KG1 (cell line): ENCODE data around the gene NTNG1.
"Not testable (repeated sequence)": the region's sequence is repeated elsewhere in the genome, so short reads cannot be mapped to it uniquely, and the experiment has no call there.

Experiments used
- DNase-seq: peaks from one replicate; lab custom pipeline; 2025; lab: John Stamatoyannopoulos, UW

NTNG1 gene

GRCh38 chr1:107142666-107143065, 1.8 kb downstream of the NTNG1 start:
- DNase-seq: no peak

DNA sequence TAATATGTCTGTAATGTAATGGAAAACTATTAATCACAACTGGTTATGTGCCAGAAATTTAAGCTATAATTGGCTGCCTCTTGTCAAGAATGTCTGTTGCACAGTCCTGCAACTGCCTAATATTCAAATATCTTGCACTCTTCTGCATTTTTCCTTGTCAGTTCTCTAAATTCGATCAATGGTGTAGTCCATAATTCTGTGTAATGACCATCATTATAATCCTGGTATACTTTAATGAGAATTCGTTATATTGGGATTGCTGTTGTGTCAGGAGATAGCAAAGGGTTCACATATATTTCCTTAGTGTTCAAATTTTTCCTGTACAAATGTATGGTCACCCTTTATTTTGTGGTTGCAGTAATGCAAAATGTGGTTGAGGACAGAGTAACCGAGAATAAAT, 4.8 kb downstream of the NTNG1 start:
- DNase-seq: no peak

- no peak for DNase-seq
Measured at GRCh38 chr1:107147843-107148242, 7.0 kb downstream of the NTNG1 start.

- DNase-seq: no peak
Measured at GRCh38 chr1:107149946-107150345, 9.1 kb downstream of the NTNG1 start.

GRCh38 chr1:107151295-107151694, 10.5 kb downstream of the NTNG1 start:
- DNase-seq: no peak

- no peak for DNase-seq
Measured at GRCh38 chr1:107152395-107152794, 11.6 kb downstream of the NTNG1 start.

GRCh38 chr1:107153014-107153413, 12.2 kb downstream of the NTNG1 start:
- DNase-seq: no peak

GRCh38 chr1:107158496-107158895, 17.7 kb downstream of the NTNG1 start:
- no peak for DNase-seq

DNA sequence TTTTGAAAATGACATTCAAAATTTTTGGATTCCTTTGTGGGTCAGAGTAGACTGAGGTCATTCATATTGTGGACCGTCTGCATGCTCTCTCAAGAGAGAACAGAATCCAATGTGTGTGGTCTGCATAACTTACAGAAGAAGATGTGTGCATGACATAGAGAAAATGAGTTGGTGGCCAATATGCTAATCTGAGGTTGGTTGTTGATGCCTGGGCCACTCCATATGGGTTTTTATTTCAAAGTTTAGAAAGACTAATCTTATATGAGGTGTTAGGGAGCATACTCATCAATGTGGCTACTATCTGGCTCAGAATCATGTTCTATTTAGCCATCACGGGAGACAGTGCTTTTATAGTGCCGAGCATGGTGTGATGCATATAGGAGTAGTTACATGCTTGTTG, 18.2 kb downstream of the NTNG1 start:
- DNase-seq: no peak

GRCh38 chr1:107162745-107163144, 21.9 kb downstream of the NTNG1 start:
- no peak for DNase-seq

DNA sequence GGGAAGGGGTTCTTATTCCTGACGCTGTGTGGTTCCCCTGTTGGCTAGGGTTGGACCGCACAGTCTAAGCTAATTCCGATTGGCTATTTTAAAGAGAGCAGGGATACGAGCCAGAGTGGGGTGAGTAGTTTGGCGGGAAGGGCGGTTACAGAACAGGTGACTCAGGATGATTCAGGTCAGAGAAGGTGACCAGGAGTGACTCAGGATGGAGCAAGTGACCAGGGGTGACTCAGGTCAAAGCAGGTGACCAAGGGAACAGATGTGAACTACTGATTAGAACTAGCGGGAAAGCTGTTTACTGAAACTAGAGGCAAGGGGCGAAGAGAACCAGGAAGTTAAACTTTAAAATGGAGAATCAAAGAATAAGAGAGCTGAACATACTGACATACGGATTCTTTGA, 24.1 kb downstream of the NTNG1 start:
- DNase-seq: not testable (repeated sequence)

- no peak for DNase-seq
Measured at GRCh38 chr1:107169615-107170014, 28.8 kb downstream of the NTNG1 start.

DNA sequence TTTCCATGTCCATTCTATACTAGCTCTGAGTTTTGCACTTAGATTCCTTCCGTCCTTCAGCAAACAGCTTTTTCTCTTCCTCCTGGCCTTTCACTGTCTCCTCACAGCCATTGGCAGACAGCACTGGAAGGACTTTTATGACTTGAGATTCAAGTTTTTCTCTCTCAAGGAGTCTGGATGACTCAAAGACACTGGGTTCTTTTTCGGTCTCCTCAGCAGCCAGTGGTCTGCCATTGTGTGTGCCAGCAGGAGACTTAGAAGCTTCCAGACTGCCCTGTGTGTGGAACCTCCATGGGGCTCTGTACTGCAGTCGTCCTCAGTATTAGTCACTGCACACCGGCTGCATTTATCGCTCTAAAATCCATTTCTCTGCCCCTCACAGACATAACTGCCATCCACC, 30.5 kb downstream of the NTNG1 start:
- DNase-seq: no peak

DNA sequence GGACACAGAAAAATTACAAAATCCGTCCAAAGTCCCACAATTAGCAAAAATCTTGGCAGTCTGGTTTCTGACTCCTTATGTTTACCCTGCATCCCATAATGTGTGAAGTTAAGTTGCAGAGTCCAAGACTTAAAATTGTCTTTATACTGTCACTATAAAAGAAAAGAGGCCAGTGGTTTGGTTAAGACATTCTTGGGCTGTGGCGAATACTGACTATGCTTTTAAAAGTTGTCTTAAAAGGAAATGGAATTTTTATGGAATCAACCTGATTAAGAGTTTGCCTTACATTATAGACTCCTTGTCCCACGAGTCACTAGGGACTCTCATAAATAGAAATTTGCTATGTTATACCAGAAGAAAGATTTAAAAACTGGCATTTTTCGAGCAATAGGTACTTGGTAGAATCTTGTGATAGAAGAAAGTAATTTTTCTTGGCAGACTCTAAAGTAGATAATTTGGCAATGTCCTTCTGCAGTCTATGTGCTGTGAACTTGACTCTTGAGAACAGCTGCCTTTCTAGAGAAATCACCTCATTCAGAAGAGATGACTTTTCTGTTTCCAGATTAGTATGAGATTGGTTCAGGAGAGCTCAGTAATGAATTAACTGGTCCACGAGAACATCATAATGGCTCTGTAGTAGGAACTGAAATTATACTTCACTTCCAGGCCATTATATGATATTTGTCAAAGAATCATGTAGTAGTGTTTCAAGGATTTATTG, 31.8 kb downstream of the NTNG1 start:
- no peak for DNase-seq

DNA sequence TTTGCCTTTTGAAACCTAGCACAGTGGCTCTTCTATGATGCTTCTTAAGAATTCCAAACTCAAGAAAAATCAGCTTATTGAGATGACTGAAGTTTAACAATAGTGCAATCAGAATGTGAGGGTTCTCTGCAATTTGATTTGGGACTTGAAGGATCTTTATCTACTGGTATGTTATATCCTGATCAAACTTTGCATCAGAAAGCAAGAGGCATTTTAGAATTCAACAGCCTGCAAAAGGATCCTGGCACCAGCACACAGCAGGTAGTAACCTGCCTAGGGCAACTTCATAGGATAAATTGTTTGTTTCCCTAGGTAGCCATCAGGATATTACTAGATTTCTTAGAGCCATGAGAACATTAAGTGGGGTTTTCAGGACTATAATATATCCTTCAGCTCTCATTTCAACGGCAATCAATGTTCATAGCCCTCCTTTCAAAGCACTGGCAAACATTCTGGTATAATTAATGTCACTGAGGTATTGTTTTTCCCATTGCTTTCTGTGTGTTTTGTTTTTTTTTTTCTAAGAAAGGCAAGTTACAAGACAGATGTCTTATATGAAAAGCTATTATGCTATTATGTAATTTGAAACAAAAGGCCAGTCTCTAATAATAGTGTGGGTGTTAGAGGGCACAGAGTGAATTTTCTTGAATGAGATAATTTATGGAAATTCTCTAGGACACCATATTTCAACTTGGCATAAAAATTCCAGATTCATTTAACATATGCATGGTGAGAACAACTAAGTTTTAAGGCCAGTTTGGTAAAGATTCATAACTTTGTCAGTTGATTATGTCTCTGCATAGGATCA, 34.5 kb downstream of the NTNG1 start:
- no peak for DNase-seq

GRCh38 chr1:107181253-107181969, 40.6 kb downstream of the NTNG1 start:
- no peak for DNase-seq

DNA sequence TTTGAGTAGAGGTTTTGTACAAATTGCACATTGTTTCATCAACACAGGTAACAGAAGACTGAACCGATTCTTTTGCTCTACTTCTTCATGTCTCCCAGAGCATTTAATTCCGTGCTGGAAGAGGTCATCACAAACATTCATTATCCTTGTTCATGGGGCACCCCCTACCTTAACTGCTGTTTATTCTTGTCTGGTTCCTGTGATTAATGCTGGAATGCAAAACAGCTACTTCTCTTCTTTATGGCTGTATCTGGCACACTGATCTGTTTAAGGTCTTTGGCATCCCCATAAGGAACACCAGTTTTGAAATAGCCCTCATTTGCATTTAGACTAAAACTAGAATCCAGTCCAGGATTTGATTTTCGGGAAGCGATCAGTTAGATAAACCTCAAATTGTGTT, 42.2 kb downstream of the NTNG1 start:
- DNase-seq: no peak

DNA sequence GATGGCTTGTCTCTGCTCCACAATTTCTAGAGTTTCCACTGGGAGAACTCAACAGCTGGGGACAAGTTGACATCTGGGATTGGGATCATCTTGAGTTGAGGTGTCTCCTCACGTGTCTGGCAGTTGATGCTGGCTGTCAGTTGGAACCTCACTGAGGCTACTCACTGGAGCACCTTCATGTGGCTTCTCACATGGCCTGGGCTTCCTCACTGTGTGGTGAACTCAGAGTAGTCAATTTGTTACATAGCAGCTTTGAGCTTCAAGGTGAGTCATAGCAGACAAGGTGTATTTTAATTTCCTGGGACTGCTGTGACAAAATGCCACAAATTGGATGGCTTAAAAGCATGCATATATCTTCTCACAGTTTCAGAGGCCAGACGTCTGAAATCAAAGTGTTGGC, 44.0 kb downstream of the NTNG1 start:
- DNase-seq: no peak

- no peak for DNase-seq
Measured at GRCh38 chr1:107187399-107187798, 46.6 kb downstream of the NTNG1 start.

- no peak for DNase-seq
Measured at GRCh38 chr1:107188160-107188559, 47.3 kb downstream of the NTNG1 start.

DNA sequence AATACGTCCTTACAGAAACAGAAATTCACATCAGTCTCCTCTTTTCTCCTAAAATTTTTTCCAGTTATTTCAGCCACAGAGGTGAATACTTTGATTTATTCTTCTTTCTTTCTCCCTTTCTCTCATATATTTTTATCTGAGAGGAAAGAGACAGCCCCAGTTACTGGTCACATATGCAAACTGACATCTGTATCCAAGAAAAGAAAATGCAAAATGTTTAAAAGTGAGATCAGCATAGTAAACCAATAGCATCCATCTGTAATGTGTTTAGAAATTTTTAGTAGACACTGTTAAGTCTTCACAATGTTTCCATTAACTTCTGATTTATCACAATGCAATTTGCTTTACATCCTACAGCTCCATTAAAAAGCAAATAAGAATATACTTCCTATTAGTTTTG, 53.5 kb downstream of the NTNG1 start:
- no peak for DNase-seq

- DNase-seq: no peak
Measured at GRCh38 chr1:107195476-107195875, 54.6 kb downstream of the NTNG1 start.

DNA sequence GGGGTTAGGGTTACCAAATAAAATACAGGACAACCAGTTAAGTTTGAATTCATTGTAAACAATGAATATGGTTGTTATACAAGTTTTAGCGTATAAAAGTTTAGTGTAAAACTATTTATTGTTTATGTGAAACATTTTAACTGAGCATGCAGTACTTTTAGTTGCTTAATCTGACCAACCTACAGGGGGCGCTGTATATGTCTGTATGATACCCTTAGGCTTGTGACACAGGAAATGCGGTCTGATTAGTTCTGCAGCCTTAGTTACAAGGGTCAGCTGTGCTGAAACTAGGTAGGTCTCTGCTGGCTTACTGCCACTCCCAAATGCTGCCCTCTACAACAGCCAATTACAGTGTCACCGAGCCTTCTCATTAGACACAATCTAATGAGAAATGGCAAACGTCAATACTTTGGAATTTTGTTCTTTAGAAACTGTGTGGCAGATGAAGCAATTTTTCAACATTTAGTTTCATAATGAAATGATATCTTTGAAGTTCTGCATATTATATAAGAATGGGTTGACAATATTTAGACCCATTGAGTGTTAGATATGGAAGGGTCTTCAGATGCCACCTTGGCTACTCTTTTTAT, 56.2 kb downstream of the NTNG1 start:
- no peak for DNase-seq
